Endodermal cell (in vitro differentiated cells): Measurements from ENCODE around the gene NFIA. TPM values are rescaled to one million over a fixed set of nuclear protein-coding genes. Genes with fewer than 3 reads are reported as not detected.
"Not testable (repeated sequence)": the region's sequence is repeated elsewhere in the genome, so short reads cannot be mapped to it uniquely, and the experiment has no call there.

ENCODE experiments used
- DNase-seq: peaks from one replicate; pipeline ENCODE4 v3.0.0-alpha.2; 2017
- H3K27ac ChIP-seq: 2 replicates; pipeline ENCODE4 v1.5.1; 2013; ENCODE audit warnings: mild to moderate bottlenecking, low read depth, low read length, moderate library complexity
- H3K27me3 ChIP-seq: 2 replicates; pipeline ENCODE4 v1.6.1; 2013; ENCODE audit warnings: mild to moderate bottlenecking, low read length, moderate library complexity; ENCODE audit not compliant: insufficient read depth, control insufficient read depth, poor library complexity, severe bottlenecking
- H3K36me3 ChIP-seq: 2 replicates; pipeline ENCODE4 v1.7.0; 2013; ENCODE audit warnings: mild to moderate bottlenecking, low read length, moderate library complexity; ENCODE audit not compliant: control insufficient read depth, insufficient read depth
- H3K4me1 ChIP-seq: one replicate; pipeline ENCODE4 v1.7.0; 2013; ENCODE audit warnings: low read length; ENCODE audit not compliant: control insufficient read depth, insufficient read depth
- H3K4me3 ChIP-seq: 2 replicates; pipeline ENCODE4 v1.5.1; 2013; ENCODE audit warnings: mild to moderate bottlenecking, low read length, moderate library complexity
- H3K9ac ChIP-seq: 2 replicates; pipeline ENCODE4 v1.6.1; 2013; ENCODE audit warnings: mild to moderate bottlenecking, low read length, moderate library complexity; ENCODE audit not compliant: poor library complexity, severe bottlenecking; ENCODE audit errors: extremely low read depth
- H3K9me3 ChIP-seq: 2 replicates; pipeline ENCODE4 v1.6.1; 2013; ENCODE audit warnings: mild to moderate bottlenecking, low read length, moderate library complexity; ENCODE audit not compliant: control insufficient read depth
- H3K27ac Mint-ChIP-seq: 2 replicates; pipeline ENCODE4 v1.8.0; 2020; ENCODE audit warnings: mixed read lengths
- H3K27me3 Mint-ChIP-seq: 2 replicates; pipeline ENCODE4 v1.8.0; 2021; ENCODE audit warnings: mild to moderate bottlenecking, mixed read lengths; ENCODE audit not compliant: insufficient read depth
- H3K36me3 Mint-ChIP-seq: 2 replicates; pipeline ENCODE4 v1.8.0; 2020; ENCODE audit warnings: low read depth, mixed read lengths
- H3K4me1 Mint-ChIP-seq: 2 replicates; pipeline ENCODE4 v1.8.0; 2020; ENCODE audit warnings: mixed read lengths
- H3K4me3 Mint-ChIP-seq: 2 replicates; pipeline ENCODE4 v1.8.0; 2020; ENCODE audit warnings: mild to moderate bottlenecking, moderate library complexity, mixed read lengths
- H3K9me3 Mint-ChIP-seq: 2 replicates; pipeline ENCODE4 v1.8.0; 2020; ENCODE audit warnings: mild to moderate bottlenecking, mixed read lengths
- CTCF ChIP-seq: fragments of 200-600 bp; sonication (generic); conservative IDR thresholded peaks from 2 replicates; pipeline ENCODE4 v1.5.0; 2021; ENCODE audit warnings: antibody characterized with exemption, mild to moderate bottlenecking
- WGBS, 2 experiments: methylation state at CpG; one replicate each; pipeline versions ENCODE4 v1.1.5 to v1.1.7; 2013; ENCODE audit warnings: missing lambda C conversion rate in 2 of 2, mixed read lengths in 1 of 2; ENCODE audit not compliant: insufficient coverage in 1 of 2, insufficient read length in 1 of 2; 5-methylcytosine and 5-hydroxymethylcytosine counted together
- total RNA-seq, 2 donors: library from RNA; stranded (reverse); fragmentation: NEBNext Ultra II Directional in 1 of 2; extraction: Animal tissue kit (Norgen Biotek cat#: 25700) in 1 of 2; gene quantifications; 2 replicates in 1 of 2; 3 replicates in 1 of 2; pipeline ENCODE4 v1.2.1, GENCODE V29; 2021

The NFIA gene
- total RNA-seq, 2 donors from 2014 or later, result 2.3 to 3.8 TPM

DNA sequence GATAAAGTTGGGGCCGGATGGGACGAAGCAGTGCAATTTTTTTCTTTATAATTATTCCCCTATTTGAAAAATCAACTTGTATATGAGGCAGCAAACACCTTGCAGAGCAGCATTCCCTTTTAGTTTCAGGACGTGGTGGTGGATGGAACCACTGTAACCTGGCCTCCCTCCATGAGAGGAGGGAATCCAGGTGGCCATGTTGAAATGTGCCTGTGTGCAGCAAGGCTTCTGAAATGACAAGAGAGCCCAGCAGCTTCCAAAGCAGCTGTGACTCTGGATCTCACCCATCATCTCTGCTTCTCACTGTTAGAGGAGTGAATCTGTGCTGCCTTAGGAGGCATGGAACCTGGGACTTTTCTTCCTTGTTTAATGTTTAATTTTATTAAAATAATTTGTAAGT, 42.3 kb downstream of the NFIA start:
- Histone ChIP-seq H3K9ac (no peak overlapping the region), H3K36me3 (no peaks in the 10 kb centered on the region), H3K4me1 (no peaks in the 10 kb centered on the region), H3K27me3 (no peaks in the 10 kb centered on the region), H3K4me3 (no peak overlapping the region), H3K9me3 (no peaks in the 10 kb centered on the region), H3K27ac (no peak overlapping the region)
- peaks cover 3% of the 10 kb centered on the region for H3K4me1 Mint-ChIP-seq
- no peak overlapping the region for H3K27ac Mint-ChIP-seq
- no peak for DNase-seq
- H3K27me3 Mint-ChIP-seq, result no peaks in the 10 kb centered on the region
- no peak for TF ChIP-seq CTCF
- no peaks in the 10 kb centered on the region for H3K9me3 Mint-ChIP-seq
- no peak overlapping the region for H3K4me3 Mint-ChIP-seq
- H3K36me3 Mint-ChIP-seq, result no peaks in the 10 kb centered on the region
- WGBS, 2 experiments, result 88% methylated on average over 3 of the region's 3 CpGs; no CpG with 5 or more reads in 1 of the 2 experiments

- H3K27ac Mint-ChIP-seq, result no peak overlapping the region
- no peak overlapping the region for H3K4me3 Mint-ChIP-seq
- Histone ChIP-seq H3K4me3 (no peak overlapping the region), H3K27me3 (no peaks in the 10 kb centered on the region), H3K27ac (no peak overlapping the region), H3K9ac (no peak overlapping the region), H3K4me1 (no peaks in the 10 kb centered on the region), H3K36me3 (no peaks in the 10 kb centered on the region), H3K9me3 (no peaks in the 10 kb centered on the region)
- no peak for TF ChIP-seq CTCF
- H3K36me3 Mint-ChIP-seq, result no peaks in the 10 kb centered on the region
- H3K27me3 Mint-ChIP-seq, result no peaks in the 10 kb centered on the region
- no peaks in the 10 kb centered on the region for H3K9me3 Mint-ChIP-seq
- no peak for DNase-seq
- 89 to 93% methylated on average over 4 to 7 of the region's 7 CpGs for WGBS, 2 experiments
- H3K4me1 Mint-ChIP-seq, result peaks cover 3% of the 10 kb centered on the region
Measured at GRCh38 chr1:61125263-61125662, 42.9 kb downstream of the NFIA start.

DNA sequence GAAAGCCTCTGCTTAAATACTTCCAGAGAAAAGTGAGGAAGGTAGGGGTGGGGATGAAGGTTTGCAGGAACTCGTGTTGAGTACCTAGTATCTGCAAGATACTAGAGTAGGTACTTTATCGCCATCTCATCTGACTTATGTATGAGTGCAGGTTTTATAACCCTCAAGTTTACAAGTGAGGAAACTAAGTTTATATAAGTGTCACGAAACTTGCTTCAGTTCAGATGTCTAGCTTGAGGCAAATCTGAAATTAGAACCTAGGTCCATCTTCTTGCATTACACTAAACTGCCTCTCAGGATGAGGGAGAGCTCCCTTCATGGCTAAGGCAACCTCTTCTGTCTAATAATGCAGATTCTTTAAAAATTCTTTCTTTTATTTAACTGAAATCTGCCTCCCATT, 43.5 kb downstream of the NFIA start:
- H3K36me3 ChIP-seq, result no peaks in the 10 kb centered on the region
- H3K36me3 Mint-ChIP-seq, result no peaks in the 10 kb centered on the region
- H3K27me3 Mint-ChIP-seq, result no peaks in the 10 kb centered on the region
- no peaks in the 10 kb centered on the region for H3K9me3 ChIP-seq
- 63 to 67% methylated on average over 3 of the region's 3 CpGs for WGBS, 2 experiments
- DNase-seq, result no peak
- peaks cover 3% of the 10 kb centered on the region for H3K4me1 Mint-ChIP-seq
- TF ChIP-seq CTCF, result no peak
- H3K4me3 ChIP-seq, result no peak overlapping the region
- H3K9ac ChIP-seq, result no peak overlapping the region
- H3K27ac Mint-ChIP-seq, result no peak overlapping the region
- no peaks in the 10 kb centered on the region for H3K9me3 Mint-ChIP-seq
- no peaks in the 10 kb centered on the region for H3K27me3 ChIP-seq
- H3K4me1 ChIP-seq, result no peaks in the 10 kb centered on the region
- no peak overlapping the region for H3K27ac ChIP-seq
- H3K4me3 Mint-ChIP-seq, result no peak overlapping the region

- 93 to 97% methylated on average over 6 to 12 of the region's 12 CpGs for WGBS, 2 experiments
- not testable (repeated sequence) for H3K4me1 ChIP-seq, H3K4me1 Mint-ChIP-seq
Measured at GRCh38 chr1:61126843-61127242, 44.5 kb downstream of the NFIA start.

More at GRCh38 chr1:61126843-61127242, 44.5 kb downstream of the NFIA start:
- H3K27ac Mint-ChIP-seq, H3K9me3 Mint-ChIP-seq, H3K27ac ChIP-seq, H3K9me3 ChIP-seq, H3K4me3 ChIP-seq, H3K36me3 ChIP-seq, H3K9ac ChIP-seq, H3K27me3 ChIP-seq, H3K4me3 Mint-ChIP-seq, H3K36me3 Mint-ChIP-seq, DNase-seq, H3K27me3 Mint-ChIP-seq: not testable (repeated sequence)
